Vagina (tissue), 2 donors: ENCODE results near the gene PCDHGA1.

Experiments used
- CTCF ChIP-seq, 3 experiments: fragments of 450-650 bp in 2 of 3; fragments of 200-600 bp in 1 of 3; sonication (generic) in 1 of 3; IDR thresholded peaks; one replicate each; pipeline ENCODE4 v1.5.1; 2017 to 2019; ENCODE audit warnings: antibody characterized with exemption in 3 of 3, mild to moderate bottlenecking in 2 of 3, moderate library complexity in 2 of 3
- POLR2A ChIP-seq, 2 donors: fragments of 450-650 bp; IDR thresholded peaks; one replicate each; pipeline ENCODE4 v1.6.1; 2017; ENCODE audit warnings: antibody characterized with exemption in 2 of 2, mild to moderate bottlenecking in 2 of 2, moderate library complexity in 2 of 2
- POLR2AphosphoS5 ChIP-seq, 2 donors: sonication (generic); formaldehyde crosslinking; IDR thresholded peaks; one replicate each; pipeline ENCODE4 v1.9.0; 2017; ENCODE audit warnings: antibody characterized with exemption in 2 of 2, mild to moderate bottlenecking in 2 of 2, low read depth in 1 of 2; ENCODE audit not compliant: insufficient read depth in 1 of 2

GRCh38 chr5:141330299-141331080 lies at the start of gene PCDHGA1:
- TF ChIP-seq POLR2A (IDR thresholded peaks at IDR 0.05) (no peak), CTCF (IDR thresholded peaks at IDR 0.05) (no peak), POLR2AphosphoS5 (IDR thresholded peaks at IDR 0.05; ENCODE audit: insufficient read depth in 1 of 2, low read depth in 1 of 2) (no peak)
